Measurements from ENCODE around the gene UPB1. TPM values are rescaled to one million over a fixed set of nuclear protein-coding genes. Genes with fewer than 3 reads are reported as not detected.
A peak's percentile ranks its signal among the peaks of the same experiment; 100 is the strongest.

The UPB1 gene
- total and polyA plus RNA-seq, 2 experiments from 2014 or later: 0.13 TPM; not detected in 1

DNA sequence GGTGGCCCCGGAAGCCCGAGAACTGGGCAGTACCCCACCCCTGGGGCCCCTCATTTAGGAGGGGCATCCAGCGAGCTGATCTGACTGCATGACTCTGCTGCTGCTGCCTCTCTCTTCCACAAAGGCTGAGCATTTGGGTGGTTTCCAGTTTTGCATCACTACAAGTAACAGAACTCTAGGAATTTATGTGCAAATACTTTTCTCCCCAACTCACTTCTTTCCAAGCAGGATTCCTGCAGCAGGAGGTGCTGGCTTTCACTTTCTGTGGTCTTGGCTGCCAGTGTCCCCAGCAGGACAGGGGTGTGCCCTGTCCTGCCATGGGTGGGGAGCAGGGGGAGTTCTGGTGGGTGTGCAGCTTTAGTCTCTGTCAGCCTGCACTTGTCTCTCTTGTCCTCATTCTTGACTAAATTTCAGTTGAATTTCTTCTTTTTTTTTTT lies 21.2 kb downstream of the UPB1 start:
- ATAC-seq (peak; percentile 70), DNase-seq (ENCODE audit: low spot score) (peak; percentile 70)
- no peaks in the 10 kb centered on the region for H3K36me3 ChIP-seq (ENCODE audit: insufficient read depth)
- H3K4me3 ChIP-seq: peak overlapping the region; percentile 1; the same call in 1 of the 2 replicates
- no peaks in the 10 kb centered on the region for H3F3A ChIP-seq (replicated peaks; ENCODE audit: low read depth)
- Mint-ChIP-seq H3K4me1 (peaks cover 15% of the 10 kb centered on the region), H3K36me3 (ENCODE audit: low read depth) (no peaks in the 10 kb centered on the region; the same call in 2 of the 3 replicates), H3K27ac (peak overlapping the region; percentile 59; the same call in 1 of the 2 replicates), H3K9me3 (no peaks in the 10 kb centered on the region), H3K4me3 (no peak overlapping the region), H3K27me3 (ENCODE audit: insufficient read depth, low read depth, poor library complexity) (peaks cover 16% of the 10 kb centered on the region)
- peaks cover 20% of the 10 kb centered on the region; the same call in 1 of the 2 replicates for H3K4me1 ChIP-seq (ENCODE audit: insufficient read depth)
- TF ChIP-seq, protein P1, sequence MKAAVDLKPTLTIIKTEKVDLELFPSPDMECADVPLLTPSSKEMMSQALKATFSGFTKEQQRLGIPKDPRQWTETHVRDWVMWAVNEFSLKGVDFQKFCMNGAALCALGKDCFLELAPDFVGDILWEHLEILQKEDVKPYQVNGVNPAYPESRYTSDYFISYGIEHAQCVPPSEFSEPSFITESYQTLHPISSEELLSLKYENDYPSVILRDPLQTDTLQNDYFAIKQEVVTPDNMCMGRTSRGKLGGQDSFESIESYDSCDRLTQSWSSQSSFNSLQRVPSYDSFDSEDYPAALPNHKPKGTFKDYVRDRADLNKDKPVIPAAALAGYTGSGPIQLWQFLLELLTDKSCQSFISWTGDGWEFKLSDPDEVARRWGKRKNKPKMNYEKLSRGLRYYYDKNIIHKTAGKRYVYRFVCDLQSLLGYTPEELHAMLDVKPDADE (IDR thresholded peaks at IDR 0.05): no peak
- no peak for TF ChIP-seq ZNF331 (CRISPR knock-in tag; IDR thresholded peaks at IDR 0.05; ENCODE audit: low read depth)
- TF ChIP-seq, protein P2, sequence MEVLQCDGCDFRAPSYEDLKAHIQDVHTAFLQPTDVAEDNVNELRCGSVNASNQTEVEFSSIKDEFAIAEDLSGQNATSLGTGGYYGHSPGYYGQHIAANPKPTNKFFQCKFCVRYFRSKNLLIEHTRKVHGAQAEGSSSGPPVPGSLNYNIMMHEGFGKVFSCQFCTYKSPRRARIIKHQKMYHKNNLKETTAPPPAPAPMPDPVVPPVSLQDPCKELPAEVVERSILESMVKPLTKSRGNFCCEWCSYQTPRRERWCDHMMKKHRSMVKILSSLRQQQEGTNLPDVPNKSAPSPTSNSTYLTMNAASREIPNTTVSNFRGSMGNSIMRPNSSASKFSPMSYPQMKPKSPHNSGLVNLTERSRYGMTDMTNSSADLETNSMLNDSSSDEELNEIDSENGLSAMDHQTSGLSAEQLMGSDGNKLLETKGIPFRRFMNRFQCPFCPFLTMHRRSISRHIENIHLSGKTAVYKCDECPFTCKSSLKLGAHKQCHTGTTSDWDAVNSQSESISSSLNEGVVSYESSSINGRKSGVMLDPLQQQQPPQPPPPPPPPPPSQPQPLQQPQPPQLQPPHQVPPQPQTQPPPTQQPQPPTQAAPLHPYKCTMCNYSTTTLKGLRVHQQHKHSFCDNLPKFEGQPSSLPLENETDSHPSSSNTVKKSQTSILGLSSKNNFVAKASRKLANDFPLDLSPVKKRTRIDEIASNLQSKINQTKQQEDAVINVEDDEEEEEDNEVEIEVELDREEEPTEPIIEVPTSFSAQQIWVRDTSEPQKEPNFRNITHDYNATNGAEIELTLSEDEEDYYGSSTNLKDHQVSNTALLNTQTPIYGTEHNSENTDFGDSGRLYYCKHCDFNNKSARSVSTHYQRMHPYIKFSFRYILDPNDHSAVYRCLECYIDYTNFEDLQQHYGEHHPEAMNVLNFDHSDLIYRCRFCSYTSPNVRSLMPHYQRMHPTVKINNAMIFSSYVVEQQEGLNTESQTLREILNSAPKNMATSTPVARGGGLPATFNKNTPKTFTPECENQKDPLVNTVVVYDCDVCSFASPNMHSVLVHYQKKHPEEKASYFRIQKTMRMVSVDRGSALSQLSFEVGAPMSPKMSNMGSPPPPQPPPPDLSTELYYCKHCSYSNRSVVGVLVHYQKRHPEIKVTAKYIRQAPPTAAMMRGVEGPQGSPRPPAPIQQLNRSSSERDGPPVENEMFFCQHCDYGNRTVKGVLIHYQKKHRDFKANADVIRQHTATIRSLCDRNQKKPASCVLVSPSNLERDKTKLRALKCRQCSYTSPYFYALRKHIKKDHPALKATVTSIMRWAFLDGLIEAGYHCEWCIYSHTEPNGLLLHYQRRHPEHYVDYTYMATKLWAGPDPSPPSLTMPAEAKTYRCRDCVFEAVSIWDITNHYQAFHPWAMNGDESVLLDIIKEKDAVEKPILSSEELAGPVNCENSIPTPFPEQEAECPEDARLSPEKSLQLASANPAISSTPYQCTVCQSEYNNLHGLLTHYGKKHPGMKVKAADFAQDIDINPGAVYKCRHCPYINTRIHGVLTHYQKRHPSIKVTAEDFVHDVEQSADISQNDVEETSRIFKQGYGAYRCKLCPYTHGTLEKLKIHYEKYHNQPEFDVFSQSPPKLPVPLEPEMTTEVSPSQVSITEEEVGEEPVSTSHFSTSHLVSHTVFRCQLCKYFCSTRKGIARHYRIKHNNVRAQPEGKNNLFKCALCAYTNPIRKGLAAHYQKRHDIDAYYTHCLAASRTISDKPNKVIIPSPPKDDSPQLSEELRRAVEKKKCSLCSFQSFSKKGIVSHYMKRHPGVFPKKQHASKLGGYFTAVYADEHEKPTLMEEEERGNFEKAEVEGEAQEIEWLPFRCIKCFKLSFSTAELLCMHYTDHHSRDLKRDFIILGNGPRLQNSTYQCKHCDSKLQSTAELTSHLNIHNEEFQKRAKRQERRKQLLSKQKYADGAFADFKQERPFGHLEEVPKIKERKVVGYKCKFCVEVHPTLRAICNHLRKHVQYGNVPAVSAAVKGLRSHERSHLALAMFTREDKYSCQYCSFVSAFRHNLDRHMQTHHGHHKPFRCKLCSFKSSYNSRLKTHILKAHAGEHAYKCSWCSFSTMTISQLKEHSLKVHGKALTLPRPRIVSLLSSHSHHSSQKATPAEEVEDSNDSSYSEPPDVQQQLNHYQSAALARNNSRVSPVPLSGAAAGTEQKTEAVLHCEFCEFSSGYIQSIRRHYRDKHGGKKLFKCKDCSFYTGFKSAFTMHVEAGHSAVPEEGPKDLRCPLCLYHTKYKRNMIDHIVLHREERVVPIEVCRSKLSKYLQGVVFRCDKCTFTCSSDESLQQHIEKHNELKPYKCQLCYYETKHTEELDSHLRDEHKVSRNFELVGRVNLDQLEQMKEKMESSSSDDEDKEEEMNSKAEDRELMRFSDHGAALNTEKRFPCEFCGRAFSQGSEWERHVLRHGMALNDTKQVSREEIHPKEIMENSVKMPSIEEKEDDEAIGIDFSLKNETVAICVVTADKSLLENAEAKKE (CRISPR knock-in tag; IDR thresholded peaks at IDR 0.05): no peak
- no peak for TF ChIP-seq NANOG (IDR thresholded peaks at IDR 0.05; ENCODE audit: borderline replicate concordance)
- TF ChIP-seq POLR2AphosphoS5 (IDR thresholded peaks at IDR 0.05; ENCODE audit: low read depth): no peak
- no peak for TF ChIP-seq REST (IDR thresholded peaks at IDR 0.05; ENCODE audit: unreplicated experiment)
- TF ChIP-seq CREB1 (CRISPR knock-in tag; IDR thresholded peaks at IDR 0.05; ENCODE audit: low read depth): no peak
- TF ChIP-seq CTCF (conservative IDR thresholded peaks at IDR 0.05; ENCODE audit: low read depth in 2 of 2): no peak
- no peak for TF ChIP-seq JUNB (IDR thresholded peaks at IDR 0.05; ENCODE audit: unreplicated experiment)
- TF ChIP-seq STAT1 (IDR thresholded peaks at IDR 0.05; ENCODE audit: unreplicated experiment): no peak
- no peak for TF ChIP-seq ZNF114 (CRISPR knock-in tag; IDR thresholded peaks at IDR 0.05)
- TF ChIP-seq EZH2phosphoT487 (IDR thresholded peaks at IDR 0.05; ENCODE audit: unreplicated experiment): no peak
- no peak for TF ChIP-seq EZH2 (IDR thresholded peaks at IDR 0.05; ENCODE audit: low read depth, unreplicated experiment)
- H2AFZ ChIP-seq: peak overlapping the region; percentile 48
- no peaks in the 10 kb centered on the region for H3K27me3 ChIP-seq (ENCODE audit: insufficient read depth)
- H4K20me1 ChIP-seq (replicated peaks; ENCODE audit: insufficient read depth): no peaks in the 10 kb centered on the region
- H3K79me2 ChIP-seq (replicated peaks; ENCODE audit: insufficient read depth): no peaks in the 10 kb centered on the region
- peak overlapping the region; percentile 33 for H3K4me2 ChIP-seq
- peak overlapping the region; percentile 88 for H3K27ac ChIP-seq (ENCODE audit: low read depth)
- H3K9me2 ChIP-seq (ENCODE audit: insufficient read depth): no peaks in the 10 kb centered on the region
